ENCODE measurements around the gene HOXA13. TPM values are rescaled to one million over a fixed set of nuclear protein-coding genes. Genes with fewer than 3 reads are reported as not detected.

HOXA13 gene
- total and polyA plus RNA-seq, 4 donors, result 0.10 TPM; not detected in 3

GRCh38 chr7:27169658-27170425, 30.0 kb downstream of the HOXA13 start:
- 2% methylated on average over 33 of the region's 46 CpGs for WGBS (ENCODE audit: insufficient coverage)
- DNase-seq (ENCODE audit: low read depth in 4 of 6, low spot score in 6 of 6), result no peak
- H3K9me3 ChIP-seq (ENCODE audit: control insufficient read depth, insufficient read depth, low read length), result no peaks in the 10 kb centered on the region
- peak overlapping the region; percentile 63 for H3K4me3 ChIP-seq (ENCODE audit: low read depth, low read length)
- H3K4me1 ChIP-seq (ENCODE audit: control insufficient read depth, insufficient read depth, low read length), result peaks cover 72% of the 10 kb centered on the region
- peaks cover 79% of the 10 kb centered on the region for H3K27me3 ChIP-seq (ENCODE audit: control insufficient read depth, insufficient read depth, low read length)
- peaks cover 21% of the 10 kb centered on the region for H3K36me3 ChIP-seq (ENCODE audit: control insufficient read depth, insufficient read depth, low read length)
- H3K27ac ChIP-seq (ENCODE audit: low read depth, low read length), result peak overlapping the region; percentile 99

- H3K4me1 ChIP-seq (ENCODE audit: control insufficient read depth, insufficient read depth, low read length), result peaks cover 74% of the 10 kb centered on the region
- no peaks in the 10 kb centered on the region for H3K9me3 ChIP-seq (ENCODE audit: control insufficient read depth, insufficient read depth, low read length)
- peaks cover 35% of the 10 kb centered on the region for H3K36me3 ChIP-seq (ENCODE audit: control insufficient read depth, insufficient read depth, low read length)
- WGBS (ENCODE audit: insufficient coverage), result 29% methylated on average over 20 of the region's 25 CpGs
- DNase-seq (ENCODE audit: low read depth in 4 of 6, low spot score in 6 of 6), result peak in 2 of 6 donors; percentile 69 to 71
- H3K27ac ChIP-seq (ENCODE audit: low read depth, low read length), result peak overlapping the region; percentile 99
- H3K4me3 ChIP-seq (ENCODE audit: low read depth, low read length), result peak overlapping the region; percentile 63
- peaks cover 78% of the 10 kb centered on the region for H3K27me3 ChIP-seq (ENCODE audit: control insufficient read depth, insufficient read depth, low read length)
Measured at GRCh38 chr7:27168265-27168947, 31.5 kb downstream of the HOXA13 start.

GRCh38 chr7:27167916-27168264, 32.0 kb downstream of the HOXA13 start:
- no peaks in the 10 kb centered on the region for H3K9me3 ChIP-seq (ENCODE audit: control insufficient read depth, insufficient read depth, low read length)
- H3K4me3 ChIP-seq (ENCODE audit: low read depth, low read length), result peak overlapping the region; percentile 63
- H3K27ac ChIP-seq (ENCODE audit: low read depth, low read length), result peak overlapping the region; percentile 99
- peaks cover 70% of the 10 kb centered on the region for H3K4me1 ChIP-seq (ENCODE audit: control insufficient read depth, insufficient read depth, low read length)
- peaks cover 77% of the 10 kb centered on the region for H3K27me3 ChIP-seq (ENCODE audit: control insufficient read depth, insufficient read depth, low read length)
- 34% methylated on average over 4 of the region's 4 CpGs for WGBS (ENCODE audit: insufficient coverage)
- DNase-seq (ENCODE audit: low read depth in 4 of 6, low spot score in 6 of 6), result no peak
- peaks cover 36% of the 10 kb centered on the region for H3K36me3 ChIP-seq (ENCODE audit: control insufficient read depth, insufficient read depth, low read length)

GRCh38 chr7:27166531-27167505, 33.1 kb downstream of the HOXA13 start:
- H3K27ac ChIP-seq (ENCODE audit: low read depth, low read length), result peak overlapping the region; percentile 99
- H3K4me1 ChIP-seq (ENCODE audit: control insufficient read depth, insufficient read depth, low read length), result peaks cover 64% of the 10 kb centered on the region
- DNase-seq (ENCODE audit: low read depth in 4 of 6, low spot score in 6 of 6), result no peak
- H3K36me3 ChIP-seq (ENCODE audit: control insufficient read depth, insufficient read depth, low read length), result peaks cover 34% of the 10 kb centered on the region
- WGBS (ENCODE audit: insufficient coverage), result 22% methylated on average over 41 of the region's 50 CpGs
- H3K27me3 ChIP-seq (ENCODE audit: control insufficient read depth, insufficient read depth, low read length), result peaks cover 66% of the 10 kb centered on the region
- H3K9me3 ChIP-seq (ENCODE audit: control insufficient read depth, insufficient read depth, low read length), result no peaks in the 10 kb centered on the region
- peak overlapping the region; percentile 63 for H3K4me3 ChIP-seq (ENCODE audit: low read depth, low read length)

- Histone ChIP-seq H3K4me3 (ENCODE audit: low read depth, low read length) (peak overlapping the region; percentile 63), H3K9me3 (ENCODE audit: control insufficient read depth, insufficient read depth, low read length) (no peaks in the 10 kb centered on the region), H3K4me1 (ENCODE audit: control insufficient read depth, insufficient read depth, low read length) (peaks cover 63% of the 10 kb centered on the region), H3K27me3 (ENCODE audit: control insufficient read depth, insufficient read depth, low read length) (peaks cover 59% of the 10 kb centered on the region), H3K36me3 (ENCODE audit: control insufficient read depth, insufficient read depth, low read length) (peaks cover 30% of the 10 kb centered on the region), H3K27ac (ENCODE audit: low read depth, low read length) (peak overlapping the region; percentile 99)
- DNase-seq (ENCODE audit: low read depth in 4 of 6, low spot score in 6 of 6), result peak in 1 of 6 donors; percentile 66
- 6% methylated on average over 44 of the region's 46 CpGs for WGBS (ENCODE audit: insufficient coverage)
Measured at GRCh38 chr7:27165996-27166530, 33.8 kb downstream of the HOXA13 start.

- Histone ChIP-seq H3K27me3 (ENCODE audit: control insufficient read depth, insufficient read depth, low read length) (peaks cover 54% of the 10 kb centered on the region), H3K27ac (ENCODE audit: low read depth, low read length) (peak within 1 kb of the TSS; percentile 99), H3K4me1 (ENCODE audit: control insufficient read depth, insufficient read depth, low read length) (peaks cover 70% of the 10 kb centered on the region), H3K4me3 (ENCODE audit: low read depth, low read length) (peak within 1 kb of the TSS; percentile 63), H3K9me3 (ENCODE audit: control insufficient read depth, insufficient read depth, low read length) (no peaks in the 10 kb centered on the region), H3K36me3 (ENCODE audit: control insufficient read depth, insufficient read depth, low read length) (peaks cover 30% of the 10 kb centered on the region)
- 2% methylated on average over 66 of the region's 82 CpGs for WGBS (ENCODE audit: insufficient coverage)
- DNase-seq (ENCODE audit: low read depth in 4 of 6, low spot score in 6 of 6), result peak in 2 of 6 donors; percentile 81 to 84
Measured at GRCh38 chr7:27165089-27165995, 34.5 kb downstream of the HOXA13 start, which contains the start of gene HOXA9. TSS of gene HOXA9 (minus strand) at chr7:27165537. CDS start at chr7:27165457, 80 bp downstream.

GRCh38 chr7:27164367-27165088, 35.4 kb downstream of the HOXA13 start:
- 4% methylated on average over 47 of the region's 47 CpGs for WGBS (ENCODE audit: insufficient coverage)
- H3K27me3 ChIP-seq (ENCODE audit: control insufficient read depth, insufficient read depth, low read length), result peaks cover 48% of the 10 kb centered on the region
- H3K4me3 ChIP-seq (ENCODE audit: low read depth, low read length), result peak overlapping the region; percentile 63
- peaks cover 30% of the 10 kb centered on the region for H3K36me3 ChIP-seq (ENCODE audit: control insufficient read depth, insufficient read depth, low read length)
- H3K27ac ChIP-seq (ENCODE audit: low read depth, low read length), result peak overlapping the region; percentile 99
- no peaks in the 10 kb centered on the region for H3K9me3 ChIP-seq (ENCODE audit: control insufficient read depth, insufficient read depth, low read length)
- peaks cover 71% of the 10 kb centered on the region for H3K4me1 ChIP-seq (ENCODE audit: control insufficient read depth, insufficient read depth, low read length)
- DNase-seq (ENCODE audit: low read depth in 4 of 6, low spot score in 6 of 6), result no peak

- H3K36me3 ChIP-seq (ENCODE audit: control insufficient read depth, insufficient read depth, low read length), result peaks cover 27% of the 10 kb centered on the region
- peak overlapping the region; percentile 99 for H3K27ac ChIP-seq (ENCODE audit: low read depth, low read length)
- peaks cover 47% of the 10 kb centered on the region for H3K27me3 ChIP-seq (ENCODE audit: control insufficient read depth, insufficient read depth, low read length)
- peak overlapping the region; percentile 63 for H3K4me3 ChIP-seq (ENCODE audit: low read depth, low read length)
- WGBS (ENCODE audit: insufficient coverage), result 22% methylated on average over 9 of the region's 12 CpGs
- no peak for DNase-seq (ENCODE audit: low read depth in 4 of 6, low spot score in 6 of 6)
- no peaks in the 10 kb centered on the region for H3K9me3 ChIP-seq (ENCODE audit: control insufficient read depth, insufficient read depth, low read length)
- peaks cover 71% of the 10 kb centered on the region for H3K4me1 ChIP-seq (ENCODE audit: control insufficient read depth, insufficient read depth, low read length)
Measured at GRCh38 chr7:27164045-27164366, 35.9 kb downstream of the HOXA13 start.

Data from spinal cord (tissue), 10 donors.